Measurements from ENCODE around the gene ELOVL7. TPM values are rescaled to one million over a fixed set of nuclear protein-coding genes. Genes with fewer than 3 reads are reported as not detected.

ELOVL7 gene
- total and polyA plus RNA-seq, 9 donors: 0.13 to 5.9 (median 0.60) TPM

DNA sequence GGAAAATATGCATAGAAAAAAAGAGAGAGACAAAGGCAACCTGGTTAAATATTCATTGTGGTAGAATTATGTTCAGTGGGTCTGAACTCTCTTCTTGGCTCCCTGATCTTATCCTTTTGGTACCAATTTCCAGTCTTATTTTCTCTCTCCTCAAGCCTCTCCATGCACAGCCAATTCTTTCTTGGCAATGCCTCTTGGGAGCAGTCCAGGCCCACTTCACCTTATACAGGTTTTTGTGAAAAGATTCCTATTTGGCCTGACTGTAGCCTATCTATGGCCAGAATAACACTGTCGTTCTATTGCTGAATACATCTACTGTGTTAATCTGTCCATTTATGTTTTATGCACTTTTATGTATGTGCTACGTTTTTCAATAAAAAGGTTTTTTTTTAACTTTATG, 2.7 kb downstream of the ELOVL7 start:
- no peak overlapping the region for H3K4me3 ChIP-seq
- no peaks in the 10 kb centered on the region for H3K36me3 ChIP-seq
- WGBS, 3 donors: 76 to 86% (median 76%) methylated on average over 2 of the region's 2 CpGs
- DNase-seq: no peak
- no peaks in the 10 kb centered on the region for H3K27me3 ChIP-seq
- H3K9me3 ChIP-seq: no peaks in the 10 kb centered on the region
- no peak overlapping the region for H3K27ac ChIP-seq
- TF ChIP-seq POLR2A (IDR thresholded peaks at IDR 0.05): no peak
- no peak for TF ChIP-seq EP300 (IDR thresholded peaks at IDR 0.05)
- no peak for TF ChIP-seq CTCF (IDR thresholded peaks at IDR 0.05)
- intact Hi-C loops (cut with DNase I): no loop called here
- H3K4me1 ChIP-seq (ENCODE audit: insufficient read depth): no peaks in the 10 kb centered on the region

GRCh38 chr5:60836131-60836530, 7.9 kb downstream of the ELOVL7 start:
- Histone ChIP-seq H3K36me3 (no peaks in the 10 kb centered on the region), H3K4me1 (ENCODE audit: insufficient read depth) (no peaks in the 10 kb centered on the region), H3K27me3 (no peaks in the 10 kb centered on the region), H3K27ac (no peak overlapping the region), H3K9me3 (no peaks in the 10 kb centered on the region), H3K4me3 (no peak overlapping the region)
- 11 to 31% (median 23%) methylated on average over 3 of the region's 3 CpGs for WGBS, 3 donors
- no peak for DNase-seq
- intact Hi-C loops (cut with DNase I): no loop called here
- TF ChIP-seq EP300 (IDR thresholded peaks at IDR 0.05) (no peak), POLR2A (IDR thresholded peaks at IDR 0.05) (no peak), CTCF (IDR thresholded peaks at IDR 0.05) (no peak)

DNA sequence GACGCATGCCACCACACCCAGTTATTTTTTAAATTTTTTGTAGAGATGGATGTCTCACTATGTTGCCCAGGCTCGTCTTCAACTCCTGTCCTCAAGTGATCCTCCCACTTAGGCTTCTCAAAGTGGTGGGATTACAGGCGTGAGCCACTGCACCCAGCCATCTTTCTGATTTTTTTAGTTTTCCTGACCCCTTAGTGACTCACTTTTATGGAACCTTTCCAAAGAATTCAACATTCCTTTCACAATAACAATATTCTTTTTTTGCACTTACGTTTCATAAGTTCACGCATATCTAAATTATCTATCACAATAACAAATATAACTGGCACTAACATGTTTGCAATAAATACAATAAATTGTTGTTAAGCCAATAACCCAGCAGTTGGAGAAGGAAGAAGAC, 8.5 kb downstream of the ELOVL7 start:
- H3K27ac ChIP-seq: no peak overlapping the region
- TF ChIP-seq POLR2A (IDR thresholded peaks at IDR 0.05) (no peak), CTCF (IDR thresholded peaks at IDR 0.05) (no peak), EP300 (IDR thresholded peaks at IDR 0.05) (no peak)
- no peaks in the 10 kb centered on the region for H3K27me3 ChIP-seq
- no peak for DNase-seq
- no peaks in the 10 kb centered on the region for H3K9me3 ChIP-seq
- WGBS, 3 donors: 56 to 65% (median 58%) methylated on average over 5 of the region's 5 CpGs
- intact Hi-C loops (cut with DNase I): no loop called here
- no peaks in the 10 kb centered on the region for H3K36me3 ChIP-seq
- H3K4me1 ChIP-seq (ENCODE audit: insufficient read depth): no peaks in the 10 kb centered on the region
- no peak overlapping the region for H3K4me3 ChIP-seq

GRCh38 chr5:60833520-60833919, 10.5 kb downstream of the ELOVL7 start:
- Histone ChIP-seq H3K36me3 (no peaks in the 10 kb centered on the region), H3K9me3 (no peaks in the 10 kb centered on the region), H3K4me1 (ENCODE audit: insufficient read depth) (no peaks in the 10 kb centered on the region), H3K27me3 (no peaks in the 10 kb centered on the region), H3K4me3 (no peak overlapping the region), H3K27ac (no peak overlapping the region)
- no peak for TF ChIP-seq EP300 (IDR thresholded peaks at IDR 0.05)
- no peak for TF ChIP-seq POLR2A (IDR thresholded peaks at IDR 0.05)
- TF ChIP-seq CTCF (IDR thresholded peaks at IDR 0.05): no peak
- no peak for DNase-seq
- intact Hi-C loops (cut with DNase I): no loop called here

Measured in ovary (tissue), 9 donors.